ENCODE results near the gene PRR14L. TPM values are rescaled to one million over a fixed set of nuclear protein-coding genes. Genes with fewer than 3 reads are reported as not detected.

Gene PRR14L
- total RNA-seq, 4 donors from 2014 or later = 22.8 to 28.4 (median 27.3) TPM

DNA sequence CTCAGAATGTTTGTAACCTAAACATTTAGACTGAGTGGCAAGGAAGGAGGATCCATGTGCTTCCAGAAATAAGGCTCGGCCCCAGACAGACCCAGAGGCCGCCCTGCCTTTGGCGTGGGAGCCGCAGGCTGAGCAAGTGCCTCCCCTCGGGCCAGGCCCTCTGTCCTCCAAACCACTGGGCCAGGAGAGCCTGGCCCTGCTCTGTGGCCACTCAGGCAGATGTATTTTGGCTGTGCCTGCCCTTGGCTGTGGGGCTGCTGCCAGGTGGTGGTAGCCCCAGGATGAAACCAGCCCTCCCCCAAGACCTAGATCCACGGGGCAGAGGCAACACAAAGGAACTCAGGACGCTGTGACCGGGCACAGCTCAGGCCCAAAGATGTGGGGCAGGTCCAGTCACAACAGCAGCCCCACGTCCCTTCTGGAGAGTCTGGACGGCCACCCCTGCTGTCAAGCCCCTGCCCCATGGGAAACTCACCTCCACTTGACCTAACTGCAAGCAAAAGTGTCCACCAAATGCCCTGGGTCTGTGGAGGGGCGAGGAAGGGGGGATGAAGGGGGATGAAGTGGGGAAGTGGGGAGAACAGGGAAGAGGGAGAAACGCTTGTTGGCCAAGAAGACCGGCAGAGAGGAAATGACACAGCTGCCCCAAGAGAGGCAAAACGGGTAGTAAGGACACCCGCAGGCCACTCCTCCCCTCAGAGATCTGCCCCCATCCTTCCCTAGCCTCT is 111.9 kb downstream of the PRR14L start:
- 45 to 65% methylated on average over 13 of the region's 15 CpGs for WGBS, 2 donors

DNA sequence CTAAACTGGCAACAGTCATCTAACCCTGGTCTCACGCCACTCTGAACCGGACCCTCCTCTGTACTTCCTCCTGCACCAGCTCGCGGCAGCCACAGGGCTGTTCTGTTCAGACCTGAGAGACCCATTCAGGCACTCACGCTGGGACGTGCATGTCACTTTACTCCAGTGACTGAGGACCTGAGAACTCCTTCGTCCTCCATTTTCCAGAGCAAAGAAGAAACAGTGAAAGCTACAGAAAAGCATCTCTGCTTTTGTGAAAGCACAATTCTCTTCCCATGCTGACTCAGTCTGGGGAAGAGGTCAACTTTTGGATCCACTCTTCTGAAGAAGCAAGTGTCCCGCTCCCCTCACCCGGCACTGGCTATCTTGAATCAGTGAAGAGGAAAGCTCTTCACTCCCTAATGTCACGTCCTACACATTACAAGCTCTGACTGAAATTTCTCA is 112.5 kb downstream of the PRR14L start:
- H3K27ac ChIP-seq = peak overlapping the region in 3 of 4 donors; percentile 56 to 84 (median 71)
- peak overlapping the region in 2 of 4 donors; percentile 12 to 29 for H3K4me3 ChIP-seq
- DNase-seq (ENCODE audit: low spot score in 2 of 2) = no peak

More for the DNA sequence above, 111.9 kb downstream of the PRR14L start:
- Histone ChIP-seq H3K4me1 (peaks cover 0 to 32% (median 13%) of the 10 kb centered on the region in 4 donors), H3K4me3 (peak overlapping the region in 3 of 4 donors; percentile 5 to 29 (median 12)), H3K27me3 (no peaks in the 10 kb centered on the region), H3K27ac (peak overlapping the region; percentile 42 to 84 (median 64)), H3K36me3 (peaks cover 0 to 8% (median 0%) of the 10 kb centered on the region in 3 donors), H3K9me3 (no peaks in the 10 kb centered on the region)
- DNase-seq (ENCODE audit: low spot score in 2 of 2) = peak in 1 of 2 donors; percentile 23
- TF ChIP-seq EP300 (IDR thresholded peaks at IDR 0.05) = peak in 1 of 2 donors; percentile 24
- TF ChIP-seq, protein P1, sequence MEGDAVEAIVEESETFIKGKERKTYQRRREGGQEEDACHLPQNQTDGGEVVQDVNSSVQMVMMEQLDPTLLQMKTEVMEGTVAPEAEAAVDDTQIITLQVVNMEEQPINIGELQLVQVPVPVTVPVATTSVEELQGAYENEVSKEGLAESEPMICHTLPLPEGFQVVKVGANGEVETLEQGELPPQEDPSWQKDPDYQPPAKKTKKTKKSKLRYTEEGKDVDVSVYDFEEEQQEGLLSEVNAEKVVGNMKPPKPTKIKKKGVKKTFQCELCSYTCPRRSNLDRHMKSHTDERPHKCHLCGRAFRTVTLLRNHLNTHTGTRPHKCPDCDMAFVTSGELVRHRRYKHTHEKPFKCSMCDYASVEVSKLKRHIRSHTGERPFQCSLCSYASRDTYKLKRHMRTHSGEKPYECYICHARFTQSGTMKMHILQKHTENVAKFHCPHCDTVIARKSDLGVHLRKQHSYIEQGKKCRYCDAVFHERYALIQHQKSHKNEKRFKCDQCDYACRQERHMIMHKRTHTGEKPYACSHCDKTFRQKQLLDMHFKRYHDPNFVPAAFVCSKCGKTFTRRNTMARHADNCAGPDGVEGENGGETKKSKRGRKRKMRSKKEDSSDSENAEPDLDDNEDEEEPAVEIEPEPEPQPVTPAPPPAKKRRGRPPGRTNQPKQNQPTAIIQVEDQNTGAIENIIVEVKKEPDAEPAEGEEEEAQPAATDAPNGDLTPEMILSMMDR (IDR thresholded peaks at IDR 0.05) = no peak
- no peak for TF ChIP-seq POLR2A (IDR thresholded peaks at IDR 0.05)

DNA sequence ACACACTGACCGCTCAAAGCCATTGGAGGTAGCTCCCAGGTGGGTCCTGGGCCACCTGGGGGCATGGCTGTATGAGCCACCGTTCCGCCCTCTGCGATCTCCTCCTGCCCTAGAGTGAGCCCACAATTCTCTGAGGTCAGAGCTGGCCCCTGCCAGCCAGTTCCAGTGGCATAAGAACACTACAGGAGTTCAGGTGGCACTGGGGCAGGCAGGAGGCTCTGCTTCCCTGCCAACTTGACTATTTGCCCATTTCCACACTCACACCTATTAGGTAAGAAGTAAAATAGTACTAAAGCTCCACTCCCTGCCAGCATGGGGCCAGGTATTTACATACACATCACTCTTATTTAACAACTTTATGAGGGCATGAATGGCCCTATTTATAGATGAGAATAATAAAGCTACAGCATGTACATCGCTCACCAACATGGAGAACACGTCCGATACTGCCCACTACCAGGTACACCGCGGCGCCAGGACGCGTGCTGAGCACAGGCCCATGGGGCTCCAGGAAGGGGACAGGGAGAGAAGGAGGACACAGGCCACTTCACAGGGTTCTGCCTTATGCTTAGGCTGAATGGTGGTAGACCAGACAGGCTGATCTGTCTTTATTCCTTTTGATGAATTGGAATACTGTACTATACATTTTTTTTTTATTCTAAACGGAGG is 114.2 kb downstream of the PRR14L start:
- no peak overlapping the region for H3K27ac ChIP-seq
- no peak for DNase-seq (ENCODE audit: low spot score in 2 of 2)
- H3K36me3 ChIP-seq = no peaks in the 10 kb centered on the region
- no peaks in the 10 kb centered on the region for H3K9me3 ChIP-seq
- TF ChIP-seq POLR2A (IDR thresholded peaks at IDR 0.05) = no peak
- 87 to 89% methylated on average over 13 of the region's 13 CpGs for WGBS, 2 donors
- H3K27me3 ChIP-seq = no peaks in the 10 kb centered on the region
- H3K4me1 ChIP-seq = peaks cover 0 to 45% (median 19%) of the 10 kb centered on the region in 4 donors
- no peak overlapping the region for H3K4me3 ChIP-seq

More for the DNA sequence above, 112.5 kb downstream of the PRR14L start:
- Histone ChIP-seq H3K36me3 (peaks cover 0 to 6% (median 0%) of the 10 kb centered on the region in 3 donors), H3K9me3 (no peaks in the 10 kb centered on the region), H3K27me3 (no peaks in the 10 kb centered on the region), H3K4me1 (peaks cover 0 to 32% (median 13%) of the 10 kb centered on the region in 4 donors)
- TF ChIP-seq EP300 (IDR thresholded peaks at IDR 0.05) (no peak), POLR2A (IDR thresholded peaks at IDR 0.05) (no peak)
- TF ChIP-seq, protein P1 (IDR thresholded peaks at IDR 0.05) = peak in 2 of 5 experiments; percentile 13 to 14
- WGBS, 2 donors = 56 to 61% methylated on average over 10 of the region's 10 CpGs

DNA sequence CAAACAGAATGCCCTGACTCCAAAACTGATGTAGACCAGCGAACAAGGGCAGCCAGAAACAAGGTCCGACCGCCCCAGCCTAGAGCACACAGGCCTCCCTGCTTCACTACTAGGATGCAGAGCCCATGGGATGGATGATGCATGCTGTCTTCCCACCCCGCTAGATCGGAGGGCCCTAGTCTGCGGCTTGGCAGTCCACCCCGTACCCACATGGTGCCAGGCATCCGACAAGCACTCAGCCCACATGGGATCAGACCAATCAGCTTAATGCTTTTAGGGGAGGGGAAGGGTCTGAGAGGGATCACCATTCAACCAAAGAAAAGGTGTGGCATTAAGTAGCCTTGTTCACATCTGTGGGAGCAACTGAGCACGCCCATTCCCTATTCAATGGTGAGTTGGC is 118.5 kb downstream of the PRR14L start:
- Histone ChIP-seq H3K4me1 (peaks cover 0 to 59% (median 24%) of the 10 kb centered on the region in 4 donors), H3K9me3 (no peaks in the 10 kb centered on the region), H3K36me3 (no peaks in the 10 kb centered on the region), H3K4me3 (peak overlapping the region; percentile 58 to 84 (median 78)), H3K27ac (peak overlapping the region; percentile 47 to 92 (median 88)), H3K27me3 (no peaks in the 10 kb centered on the region)
- no peak for TF ChIP-seq POLR2A (IDR thresholded peaks at IDR 0.05)
- TF ChIP-seq EP300 (IDR thresholded peaks at IDR 0.05) = no peak
- TF ChIP-seq, protein P1 (IDR thresholded peaks at IDR 0.05) = no peak
- no peak for DNase-seq (ENCODE audit: low spot score in 2 of 2)
- WGBS, 2 donors = 70 to 73% methylated on average over 8 to 9 of the region's 9 CpGs

Small RNA genes lying within 50 kb of the gene (small RNA-seq; reads per million reads assigned to genes)
- gene RN7SL20P = not detected

Other genes starting within 250 kb of the PRR14L start
- 10 to 100 TPM; 26.9 to 44.7 (median 36.2) TPM for gene PISD, start 87.9 kb downstream of the PRR14L start, total RNA-seq
- 10 to 100 TPM; 18.0 to 33.9 (median 23.5) TPM for gene DEPDC5, start 3.9 kb upstream of the PRR14L start, total RNA-seq
- gene YWHAH, start 194.4 kb upstream of the PRR14L start, total RNA-seq = 100 to 1,000 TPM in 1 of 4 donors, 10 to 100 TPM in 3; 66.3 to 102 (median 98.0) TPM